Measurements from ENCODE around the gene PPP2R1B.

DNA sequence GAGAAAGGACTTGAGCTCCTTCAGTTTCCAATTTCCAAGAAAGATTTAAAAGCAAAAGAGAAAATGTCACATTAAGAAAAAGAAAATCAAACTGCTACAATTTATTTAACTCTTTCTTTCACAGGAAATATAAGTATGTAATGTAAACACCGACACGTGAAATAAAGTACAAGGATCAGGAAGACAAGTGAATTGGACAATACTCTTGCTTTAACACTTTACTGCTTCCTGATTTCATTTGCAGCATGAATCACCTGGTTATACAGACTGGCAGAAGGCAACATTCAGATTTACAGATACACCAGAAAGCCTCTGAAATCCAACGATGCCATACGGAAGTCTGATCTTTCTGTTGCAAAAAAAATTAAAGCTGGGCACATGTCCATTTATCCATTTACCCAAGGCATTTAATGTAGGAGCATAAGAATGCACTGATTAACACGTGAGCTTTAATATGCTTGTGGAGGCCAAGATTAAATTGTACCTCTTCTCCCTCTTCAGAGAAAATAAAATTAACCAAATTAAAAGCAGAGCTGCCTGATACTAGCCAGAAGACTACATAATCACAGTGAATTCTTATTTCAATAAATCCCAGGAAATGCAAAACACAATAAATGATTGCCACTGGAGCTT, 16.0 kb upstream of the PPP2R1B start:
- no peak for TF ChIP-seq CTCF (IDR thresholded peaks at IDR 0.05)
- no peak for TF ChIP-seq POLR2A (IDR thresholded peaks at IDR 0.05)
